GM20431 (cell line): ENCODE measurements around the gene ETV6.

ENCODE experiments used
- in situ Hi-C: fragments of 300-500 bp; cut with MseI, MboI; formaldehyde crosslinking; loops from one replicate; pipeline ENCODE4 v1.15.0; 2020; ENCODE audit warnings: low sequenced_read_pairs; ENCODE audit not compliant: unreplicated experiment

Gene ETV6

GRCh38 chr12:11863478-11863906, 214.0 kb downstream of the ETV6 start:
- in situ Hi-C loops = no loop called here

DNA sequence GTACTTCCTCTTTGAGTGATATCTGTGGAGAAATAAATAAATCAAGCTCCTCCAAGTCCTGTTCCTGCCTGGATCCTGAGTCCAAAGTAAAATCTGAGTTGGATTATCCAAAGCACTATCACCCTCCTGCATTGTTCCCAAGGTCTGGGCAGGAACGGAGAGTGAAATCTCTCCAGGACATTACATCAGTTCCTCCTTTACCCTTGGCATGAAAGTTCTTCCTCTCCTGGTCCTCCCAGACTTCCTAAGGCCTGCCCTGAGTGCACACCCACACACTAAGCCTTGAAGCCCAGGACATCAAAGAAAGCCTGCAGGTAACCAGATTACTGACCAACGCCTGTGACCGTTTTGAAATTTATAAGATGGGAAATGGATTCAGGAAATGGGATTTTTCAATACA, 214.5 kb downstream of the ETV6 start:
- in situ Hi-C loops = no loop called here

DNA sequence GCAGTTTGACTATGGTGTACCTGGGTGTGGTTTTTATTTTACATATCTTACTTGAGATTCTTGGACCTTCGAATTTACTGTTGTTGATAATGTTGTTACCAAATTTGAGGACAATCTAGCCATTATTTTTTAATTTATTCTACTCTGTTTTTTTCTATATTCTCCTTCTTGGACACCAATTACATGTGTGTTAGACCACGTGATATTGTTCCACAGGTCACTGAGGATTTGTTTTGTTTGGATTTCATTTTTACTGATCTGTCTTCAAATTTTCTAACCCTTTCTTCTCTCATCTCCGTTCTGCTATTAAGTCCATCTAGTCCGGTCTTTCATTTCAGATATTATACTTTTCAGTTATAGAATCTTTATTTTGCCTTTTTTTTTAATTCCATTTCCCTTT, 216.3 kb downstream of the ETV6 start:
- in situ Hi-C loops = no loop called here

DNA sequence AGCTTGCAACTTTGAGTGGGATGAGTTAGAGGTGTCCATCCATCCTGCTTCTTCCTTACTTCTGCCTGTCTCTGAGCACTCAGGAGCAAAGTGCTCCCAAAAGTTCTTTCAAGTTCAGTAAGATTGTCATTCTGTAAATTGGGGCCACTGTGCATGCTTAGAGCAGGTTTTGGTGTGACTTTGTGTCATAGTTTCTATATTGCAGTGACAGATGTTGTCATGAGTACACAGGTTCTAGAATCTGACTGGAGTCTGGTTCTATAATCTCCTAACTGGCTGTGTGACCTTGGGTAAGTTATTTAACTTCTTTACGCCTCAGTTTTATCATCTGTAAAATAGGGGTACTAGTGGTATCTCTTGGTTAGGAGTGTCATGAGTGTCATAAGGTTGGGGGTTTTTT, 218.6 kb downstream of the ETV6 start:
- in situ Hi-C loops = no loop called here

DNA sequence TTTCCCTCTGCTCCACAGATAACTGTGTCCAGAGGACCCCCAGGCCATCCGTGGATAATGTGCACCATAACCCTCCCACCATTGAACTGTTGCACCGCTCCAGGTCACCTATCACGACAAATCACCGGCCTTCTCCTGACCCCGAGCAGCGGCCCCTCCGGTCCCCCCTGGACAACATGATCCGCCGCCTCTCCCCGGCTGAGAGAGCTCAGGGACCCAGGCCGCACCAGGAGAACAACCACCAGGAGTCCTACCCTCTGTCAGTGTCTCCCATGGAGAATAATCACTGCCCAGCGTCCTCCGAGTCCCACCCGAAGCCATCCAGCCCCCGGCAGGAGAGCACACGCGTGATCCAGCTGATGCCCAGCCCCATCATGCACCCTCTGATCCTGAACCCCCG, 219.9 kb downstream of the ETV6 start:
- in situ Hi-C loops = no loop called here

DNA sequence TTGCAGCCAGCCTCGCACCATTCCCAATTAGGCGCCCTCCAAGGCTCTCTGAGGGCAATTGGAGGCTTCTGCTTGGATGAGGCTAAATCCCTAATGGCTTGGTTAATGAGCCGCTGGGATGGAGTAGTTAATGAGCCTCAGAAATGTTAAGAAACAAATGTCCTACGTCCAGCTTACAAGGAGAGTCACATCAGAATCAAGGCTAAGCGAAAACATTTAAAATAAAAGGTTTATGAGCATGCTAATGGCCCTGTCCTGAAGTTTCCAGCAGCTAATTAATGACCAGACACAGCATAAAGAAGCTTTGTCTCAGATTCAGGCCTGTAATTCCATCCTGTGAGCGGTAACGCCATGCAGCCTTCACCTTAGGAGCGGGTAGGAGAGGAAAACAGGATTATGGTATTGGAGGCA, 220.6 kb downstream of the ETV6 start:
- in situ Hi-C loops = no loop called here

GRCh38 chr12:11872055-11872454, 222.6 kb downstream of the ETV6 start:
- in situ Hi-C loops = no loop called here

- in situ Hi-C loops = no loop called here
Observed at GRCh38 chr12:11875414-11875935, 226.0 kb downstream of the ETV6 start.

GRCh38 chr12:11876307-11876706, 226.8 kb downstream of the ETV6 start:
- in situ Hi-C loops = no loop called here

GRCh38 chr12:11877102-11877826, 227.8 kb downstream of the ETV6 start:
- in situ Hi-C loops = no loop called here

- in situ Hi-C loops = no loop called here
Observed at GRCh38 chr12:11877869-11878780, 228.7 kb downstream of the ETV6 start.

GRCh38 chr12:11879306-11879705, 229.8 kb downstream of the ETV6 start:
- in situ Hi-C loops = no loop called here

DNA sequence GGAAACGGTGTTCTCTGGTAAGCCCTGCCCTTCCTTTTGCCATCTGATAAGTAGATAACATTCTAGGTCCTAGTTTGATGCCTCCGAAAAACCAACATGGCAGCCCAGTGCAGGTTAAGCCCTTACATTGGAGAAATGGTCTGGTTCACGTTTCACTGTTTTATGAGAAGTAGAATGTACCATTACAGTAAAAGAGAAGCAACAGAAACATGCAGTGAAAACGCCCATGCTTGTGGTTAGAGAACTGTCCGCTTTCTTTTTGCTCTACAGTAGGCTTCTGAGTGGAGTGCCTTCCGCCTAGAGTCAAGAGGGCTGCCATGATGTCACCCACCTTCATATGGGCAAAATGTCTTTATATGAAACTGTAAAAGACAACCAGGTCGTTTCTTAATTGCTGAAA, 230.9 kb downstream of the ETV6 start:
- in situ Hi-C loops = no loop called here

- in situ Hi-C loops = no loop called here
Observed at GRCh38 chr12:11881835-11882234, 232.4 kb downstream of the ETV6 start.

DNA sequence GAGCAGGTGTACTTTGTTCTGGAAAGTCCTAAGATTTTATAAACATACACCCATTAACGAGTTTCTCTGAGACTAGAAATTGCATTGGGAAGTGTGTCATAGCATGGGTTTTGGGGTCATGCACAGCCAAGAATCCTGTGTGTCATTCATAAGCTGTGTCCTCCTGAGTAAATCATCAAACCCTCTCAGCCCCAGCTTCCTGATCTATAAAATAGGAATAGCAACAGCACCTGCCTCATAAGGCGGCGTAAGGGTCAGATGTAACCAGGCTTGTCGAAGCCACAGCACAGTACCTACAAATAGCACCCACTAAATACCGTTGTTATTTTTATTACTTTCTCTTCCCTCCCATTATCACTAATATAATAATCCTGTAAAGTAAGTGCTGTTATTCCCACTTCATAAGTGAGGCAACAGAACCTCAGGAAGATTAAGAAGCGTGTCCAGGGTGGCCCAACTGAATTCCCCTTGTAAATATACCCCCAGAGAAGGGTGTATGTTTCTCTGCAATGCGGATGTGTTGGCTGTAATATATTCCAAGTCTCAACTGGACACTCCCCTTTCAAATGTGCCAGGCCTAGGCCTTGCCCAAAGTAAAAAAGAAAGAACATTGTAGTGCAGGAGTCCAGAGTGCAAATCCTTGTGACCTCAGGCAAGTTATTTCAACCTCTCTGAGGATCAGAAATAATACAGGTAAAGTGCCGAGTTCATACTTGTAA, 233.0 kb downstream of the ETV6 start:
- in situ Hi-C loops = no loop called here

- in situ Hi-C loops = no loop called here
Observed at GRCh38 chr12:11884116-11884515, 234.6 kb downstream of the ETV6 start.

- in situ Hi-C loops = no loop called here
Observed at GRCh38 chr12:11884706-11885105, 235.2 kb downstream of the ETV6 start.

DNA sequence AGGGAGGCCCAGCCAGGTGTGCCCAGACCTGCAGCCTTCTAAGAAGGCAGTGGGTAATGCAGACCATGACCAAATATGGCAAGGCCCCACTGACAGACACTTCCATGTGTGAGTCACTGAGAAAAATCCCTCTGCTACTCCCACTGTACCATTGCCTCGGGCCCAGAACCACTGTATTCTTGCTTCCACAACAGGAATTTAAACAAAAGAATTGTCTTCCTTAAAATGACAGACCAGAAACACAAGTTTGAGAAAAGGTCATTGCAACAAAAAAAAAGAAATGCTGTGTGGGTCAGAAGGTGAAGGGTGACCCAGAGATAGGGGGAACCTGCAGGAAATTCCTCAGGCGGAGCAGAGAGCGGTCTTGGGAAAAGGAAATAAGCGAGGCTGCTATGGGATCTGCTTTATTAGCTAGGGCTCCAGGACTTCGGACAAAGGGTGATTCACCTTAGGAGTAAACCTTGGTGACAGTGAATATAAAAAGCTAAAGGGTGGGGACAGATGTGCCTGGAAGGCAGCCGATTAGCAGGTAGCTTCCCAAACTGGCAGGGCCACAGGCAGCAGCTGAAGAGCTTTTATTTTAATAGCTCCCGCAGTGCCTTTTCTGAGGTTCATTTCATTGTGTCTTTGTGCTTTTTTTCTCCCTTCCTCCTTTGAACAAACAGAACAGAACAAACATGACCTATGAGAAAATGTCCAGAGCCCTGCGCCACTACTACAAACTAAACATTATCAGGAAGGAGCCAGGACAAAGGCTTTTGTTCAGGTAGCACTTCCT, 236.0 kb downstream of the ETV6 start:
- in situ Hi-C loops = no loop called here

DNA sequence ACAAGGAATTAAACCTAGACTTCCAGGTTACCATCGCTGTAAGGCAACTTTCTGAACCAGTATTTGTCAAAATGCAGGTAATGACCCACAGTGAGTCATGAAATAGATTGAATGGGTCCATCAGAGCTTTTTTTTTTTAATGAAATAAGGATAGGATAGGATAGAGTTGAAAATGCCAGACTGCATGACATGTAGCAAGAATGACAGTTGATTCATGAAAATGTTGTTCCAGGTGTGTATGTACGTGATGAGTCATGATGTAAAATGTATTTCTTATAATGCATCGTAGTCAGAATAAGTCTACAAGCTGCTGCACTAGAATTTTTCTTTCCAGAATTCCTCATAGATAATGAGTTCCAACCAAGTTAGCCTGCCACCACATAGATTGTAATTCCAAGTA, 236.9 kb downstream of the ETV6 start:
- in situ Hi-C loops = no loop called here

DNA sequence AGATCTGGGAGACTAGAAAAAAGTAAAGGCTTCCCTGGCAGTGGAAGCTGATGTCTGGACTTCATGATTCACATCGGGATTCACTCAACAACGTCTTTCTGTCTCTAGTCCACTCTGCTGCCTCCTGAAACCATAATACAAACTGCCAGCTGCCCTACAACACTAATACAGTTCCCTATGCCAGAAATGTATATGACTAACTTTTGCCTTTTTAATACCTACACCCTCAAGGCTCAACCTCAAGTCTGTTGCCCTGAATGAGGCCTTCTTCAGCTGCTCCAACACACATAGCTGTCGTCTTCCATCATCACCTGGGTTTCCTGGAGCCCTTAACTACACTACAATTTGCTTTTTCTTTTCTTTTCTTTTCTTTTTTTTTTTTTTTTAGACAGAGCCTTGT, 238.6 kb downstream of the ETV6 start:
- in situ Hi-C loops = no loop called here
